HEK293T (cell line): ENCODE measurements around the gene PRR5.

Experiments
- CTCF ChIA-PET: fragments of 350-600 bp; formaldehyde crosslinking; extraction: SDS; loops from one replicate; lab custom pipeline; 2021; ENCODE audit warnings: antibody characterized with exemption, inconsistent platforms; lab: Yijun Ruan, JAX
- POLR2A ChIA-PET: fragments of 350-600 bp; formaldehyde crosslinking; extraction: SDS; loops from one replicate; lab custom pipeline; 2020; ENCODE audit warnings: antibody characterized with exemption, inconsistent platforms; lab: Yijun Ruan, JAX
- DNase-seq: peaks from one replicate; pipeline ENCODE4 v3.0.0; 2012; ENCODE audit warnings: mixed read lengths; ENCODE audit errors: extremely low spot score
- ARNT ChIP-seq: fragments of 450-650 bp; IDR thresholded peaks from 2 replicates; pipeline ENCODE4 v1.6.1; 2017; ENCODE audit warnings: mild to moderate bottlenecking
- BHLHE40 ChIP-seq: fragments of 450-650 bp; IDR thresholded peaks from 2 replicates; pipeline ENCODE4 v1.6.1; 2016; ENCODE audit warnings: mild to moderate bottlenecking, moderate library complexity, borderline replicate concordance
- CTBP1 ChIP-seq: fragments of 450-650 bp; IDR thresholded peaks from 2 replicates; pipeline ENCODE4 v1.6.1; 2016; ENCODE audit warnings: borderline replicate concordance
- ELF4 ChIP-seq: fragments of 450-650 bp; IDR thresholded peaks from 2 replicates; pipeline ENCODE4 v1.6.1; 2017; ENCODE audit warnings: antibody characterized with exemption
- FOXA1 ChIP-seq: fragments of 450-650 bp; IDR thresholded peaks from 2 replicates; pipeline ENCODE4 v1.6.1; 2016; ENCODE audit warnings: mild to moderate bottlenecking
- FOXK2 ChIP-seq: fragments of 450-650 bp; IDR thresholded peaks from 2 replicates; pipeline ENCODE4 v1.6.1; 2016; ENCODE audit warnings: mild to moderate bottlenecking
- FOXM1 ChIP-seq: fragments of 450-650 bp; IDR thresholded peaks from 2 replicates; pipeline ENCODE4 v1.6.1; 2017; ENCODE audit warnings: mild to moderate bottlenecking, borderline replicate concordance
- HDGF ChIP-seq: fragments of 450-650 bp; IDR thresholded peaks from 2 replicates; pipeline ENCODE4 v1.6.1; 2017; ENCODE audit warnings: antibody characterized with exemption, borderline replicate concordance
- L3MBTL2 ChIP-seq: fragments of 450-650 bp; conservative IDR thresholded peaks from 2 replicates; pipeline ENCODE4 v1.6.1; 2016; ENCODE audit warnings: mild to moderate bottlenecking
- LEF1 ChIP-seq: fragments of 450-650 bp; IDR thresholded peaks from 2 replicates; pipeline ENCODE4 v1.6.1; 2017; ENCODE audit warnings: mild to moderate bottlenecking, borderline replicate concordance
- NFRKB ChIP-seq: fragments of 450-650 bp; IDR thresholded peaks from 2 replicates; pipeline ENCODE4 v1.6.1; 2016; ENCODE audit warnings: mild to moderate bottlenecking, moderate library complexity
- PKNOX1 ChIP-seq: fragments of 450-650 bp; IDR thresholded peaks from 2 replicates; pipeline ENCODE4 v1.6.1; 2016
- SP1 ChIP-seq: fragments of 450-650 bp; IDR thresholded peaks from 2 replicates; pipeline ENCODE4 v1.6.1; 2017
- SUZ12 ChIP-seq: fragments of 450-650 bp; IDR thresholded peaks from 2 replicates; pipeline ENCODE4 v1.6.1; 2016; ENCODE audit warnings: mild to moderate bottlenecking
- TARDBP ChIP-seq: fragments of 450-650 bp; IDR thresholded peaks from 2 replicates; pipeline ENCODE4 v1.6.1; 2016
- ZNF384 ChIP-seq: fragments of 450-650 bp; IDR thresholded peaks from 2 replicates; pipeline ENCODE4 v1.6.1; 2016

PRR5 gene

GRCh38 chr22:44689915-44690524, 12.0 kb upstream of the PRR5 start:
- TF ChIP-seq L3MBTL2 (no peak), ZNF384 (no peak), ARNT (no peak), BHLHE40 (no peak)
- no peak for DNase-seq
- POLR2A ChIA-PET = no interaction called here
- CTCF ChIA-PET = no interaction called here

DNA sequence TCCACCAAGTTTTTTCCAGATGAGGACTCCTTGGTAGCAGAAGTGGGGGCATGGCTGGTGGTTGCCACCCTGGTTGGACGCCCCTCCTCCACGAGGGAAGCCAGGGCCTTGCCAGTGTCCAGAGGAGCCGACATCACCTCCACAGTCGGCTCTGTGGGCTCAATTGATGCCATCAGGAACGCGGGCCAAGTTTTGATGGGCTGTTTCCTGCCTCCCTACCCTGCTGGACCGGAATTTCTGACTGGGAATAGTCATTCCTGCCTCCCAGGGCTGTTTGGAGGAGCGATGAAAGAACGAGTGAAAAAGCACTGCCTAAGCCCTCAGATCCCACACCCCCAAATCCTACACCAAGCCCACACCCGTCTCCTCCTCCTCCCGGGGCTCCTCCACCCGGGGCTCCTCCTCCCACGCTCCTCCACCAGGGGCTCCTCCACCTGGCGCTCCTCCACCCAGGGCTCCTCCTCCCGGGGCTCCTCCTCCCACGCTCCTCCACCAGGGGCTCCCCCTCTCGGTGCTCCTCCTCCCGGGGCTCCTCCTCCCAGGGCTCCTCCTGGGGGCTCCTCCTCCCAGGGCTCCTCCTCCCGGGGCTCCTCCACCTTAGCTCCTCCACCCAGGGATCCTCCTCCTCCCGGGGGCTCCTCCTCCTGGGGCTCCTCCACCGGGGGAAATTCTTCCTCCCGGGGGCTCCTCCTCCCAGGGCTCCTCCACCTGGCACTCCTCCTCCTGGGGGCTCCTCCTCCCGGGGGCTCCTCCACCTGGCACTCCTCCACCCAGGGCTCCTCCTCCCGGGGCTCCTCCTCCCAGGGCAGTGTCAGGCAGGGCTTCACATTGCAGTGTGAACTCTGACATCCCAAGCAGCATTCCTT, 10.0 kb upstream of the PRR5 start:
- DNase-seq = no peak
- ChIA-PET CTCF (interaction anchor here (1.1 kb wide), 1 partner anchor 43 kb away, joined by 3 read pairs; no protein-coding TSS in a partner anchor), POLR2A (no interaction called here)
- TF ChIP-seq NFRKB (no peak), SUZ12 (no peak), SP1 (no peak), PKNOX1 (no peak), BHLHE40 (no peak), FOXM1 (no peak), FOXK2 (no peak), ARNT (no peak), L3MBTL2 (no peak), HDGF (no peak), CTBP1 (no peak), LEF1 (no peak)

DNA sequence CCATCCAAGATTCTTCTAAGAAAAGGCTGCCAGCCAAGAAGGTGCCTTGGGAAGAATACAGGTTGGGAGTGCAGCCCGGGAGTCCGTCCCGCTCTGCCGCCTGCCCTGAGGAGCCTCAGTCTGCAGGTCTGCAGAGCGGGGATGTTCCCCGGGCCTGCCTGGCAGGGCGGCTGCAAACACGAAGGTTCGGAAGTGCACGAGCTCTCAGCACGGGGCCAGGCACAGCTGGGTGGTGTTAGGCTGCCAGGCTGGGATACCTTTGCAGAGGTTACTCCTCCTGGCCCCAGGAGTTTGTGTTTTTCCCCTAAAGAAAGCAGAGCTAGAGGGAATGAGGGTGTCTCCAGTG, 9.4 kb upstream of the PRR5 start:
- DNase-seq = no peak
- POLR2A ChIA-PET = no interaction called here
- CTCF ChIA-PET = interaction anchor here (1.1 kb wide), 1 partner anchor 43 kb away, joined by 3 read pairs; no protein-coding TSS in a partner anchor
- no peak for TF ChIP-seq FOXK2
- no peak for TF ChIP-seq FOXM1
- TF ChIP-seq L3MBTL2 = no peak
- no peak for TF ChIP-seq ELF4
- TF ChIP-seq CTBP1 = no peak
- no peak for TF ChIP-seq NFRKB

DNA sequence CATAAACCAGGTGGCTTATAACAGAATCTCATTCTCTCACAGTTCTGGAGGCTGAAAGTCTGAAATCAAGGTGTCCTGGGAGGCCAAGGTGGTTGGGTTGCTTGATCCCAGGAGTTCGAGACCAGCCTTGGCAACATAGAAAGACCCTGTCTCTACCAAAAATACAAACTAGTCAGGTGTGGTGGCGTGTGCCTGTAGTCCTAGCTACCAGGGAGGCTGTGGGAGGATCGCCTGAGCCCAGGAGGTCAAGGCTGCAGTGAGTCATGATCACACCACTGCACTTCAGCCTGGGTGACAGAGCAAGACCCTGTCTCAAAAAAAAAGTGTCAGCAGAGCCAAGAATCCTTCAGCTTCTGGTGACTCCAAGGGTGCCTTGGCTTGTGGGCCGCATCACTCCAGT, 8.9 kb upstream of the PRR5 start:
- TF ChIP-seq ELF4 = no peak
- TF ChIP-seq TARDBP = no peak
- TF ChIP-seq FOXK2 = no peak
- no peak for TF ChIP-seq ARNT
- TF ChIP-seq PKNOX1 = no peak
- no peak for DNase-seq
- ChIA-PET CTCF (interaction anchor here (1.1 kb wide), 1 partner anchor 42 kb away, joined by 3 read pairs; no protein-coding TSS in a partner anchor), POLR2A (no interaction called here)

DNA sequence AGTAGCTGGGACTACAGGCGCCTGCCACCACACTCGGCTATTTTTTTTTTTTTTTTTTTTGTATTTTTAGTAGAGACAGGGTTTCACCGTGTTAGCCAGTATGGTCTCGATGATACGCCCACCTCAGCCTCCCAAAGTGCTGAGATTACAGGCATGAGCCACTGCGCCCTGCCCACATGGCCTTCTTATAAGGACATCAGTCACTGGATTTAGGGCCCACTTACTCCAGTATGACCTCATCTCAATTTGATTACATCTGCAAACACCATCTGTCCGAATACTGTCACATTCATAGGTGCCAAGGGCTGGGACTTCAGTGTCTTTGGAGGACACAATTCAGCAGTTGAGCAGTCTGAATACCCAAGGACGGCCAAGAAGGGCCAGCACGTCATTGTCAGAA, 8.2 kb upstream of the PRR5 start:
- no peak for DNase-seq
- TF ChIP-seq TARDBP (no peak), FOXA1 (no peak), ELF4 (no peak), ZNF384 (no peak), ARNT (no peak), HDGF (no peak), BHLHE40 (no peak), LEF1 (no peak), SP1 (no peak), PKNOX1 (no peak)
- CTCF ChIA-PET = interaction anchor here (0.6 kb wide), 1 partner anchor 227 kb away, joined by 4 read pairs; no protein-coding TSS in a partner anchor
- POLR2A ChIA-PET = no interaction called here

- TF ChIP-seq BHLHE40 (no peak), SP1 (no peak), PKNOX1 (no peak), HDGF (no peak), CTBP1 (no peak)
- peak; percentile 84 for DNase-seq
- ChIA-PET CTCF (interaction anchor here (0.6 kb wide), 2 partner anchors 94 to 340 kb away, joined by 3 to 4 read pairs; no protein-coding TSS in a partner anchor), POLR2A (no interaction called here)
These were observed 4.4 kb upstream of the PRR5 start for GRCh38 chr22:44697423-44698141.
